HCT116 (cell line): ENCODE data around the gene CTXN1.

ENCODE experiments used
- POLR2A ChIP-seq: IDR thresholded peaks from 2 replicates; pipeline ENCODE4 v1.7.0; 2011; ENCODE audit warnings: borderline replicate concordance; ENCODE audit not compliant: insufficient read depth, insufficient read length; ENCODE audit errors: extremely low read depth
- TF ChIP-seq, protein P1 (sequence below): IDR thresholded peaks from 2 replicates; pipeline ENCODE4 v1.6.1; 2012

DNA sequence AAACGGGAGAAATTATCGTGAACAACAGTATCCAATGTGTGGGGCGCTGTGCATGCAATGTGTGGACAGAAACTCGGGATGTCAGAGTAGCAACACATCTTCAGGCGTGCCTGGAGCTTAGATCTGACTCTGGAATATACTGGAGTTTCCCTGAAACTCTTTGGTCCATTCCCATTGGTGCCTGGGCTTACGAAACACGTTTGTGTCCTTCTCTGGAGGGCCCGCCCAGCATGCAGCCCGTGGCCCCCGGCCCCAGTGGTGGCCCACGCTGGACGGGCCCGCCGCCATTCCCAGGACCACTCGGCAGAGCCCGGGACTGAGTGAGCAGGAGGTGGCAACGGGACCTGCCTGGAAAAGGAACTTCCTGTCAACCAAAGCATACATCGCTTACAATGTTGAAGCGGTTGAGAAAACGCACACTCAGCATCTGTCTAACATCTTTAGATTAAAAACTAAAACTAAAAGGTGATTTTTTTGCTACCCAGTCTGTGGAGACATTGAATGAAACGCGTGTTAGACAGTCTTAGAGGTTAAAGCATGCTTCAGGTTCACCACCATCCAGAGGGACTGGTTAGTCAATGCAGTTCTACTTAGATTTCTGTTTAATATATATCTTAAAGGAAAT, 36.8 kb upstream of the CTXN1 start:
- no peak for TF ChIP-seq POLR2A
- TF ChIP-seq, protein P1, sequence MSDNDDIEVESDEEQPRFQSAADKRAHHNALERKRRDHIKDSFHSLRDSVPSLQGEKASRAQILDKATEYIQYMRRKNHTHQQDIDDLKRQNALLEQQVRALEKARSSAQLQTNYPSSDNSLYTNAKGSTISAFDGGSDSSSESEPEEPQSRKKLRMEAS = no peak
